HEK293 (cell line): Measurements from ENCODE around the gene TOP3B.

Experiments
- CTCF ChIA-PET: fragments of 350-600 bp; formaldehyde crosslinking; extraction: SDS; loops from one replicate; lab custom pipeline; 2021; ENCODE audit warnings: antibody characterized with exemption; lab: Yijun Ruan, JAX
- POLR2A ChIA-PET: fragments of 300-600 bp; formaldehyde crosslinking; extraction: SDS; loops from one replicate; lab custom pipeline; 2020; ENCODE audit warnings: antibody characterized with exemption, inconsistent platforms; lab: Yijun Ruan, JAX
- H3K27ac ChIP-seq: fragments of 200-500 bp; sonication (Bioruptor generic); 2 replicates; pipeline ENCODE4 v1.5.1; 2014; ENCODE audit warnings: low read depth, low read length, control low read depth, inconsistent platforms; ENCODE audit errors: extremely low read depth
- H3K36me3 ChIP-seq, 2 experiments: fragments of 200-500 bp in 1 of 2; sonication (Bioruptor generic) in 1 of 2; 1 replicate in 1 of 2; 2 replicates in 1 of 2; pipeline ENCODE4 v1.5.1; 2014 to 2017; ENCODE audit warnings: inconsistent platforms in 2 of 2, low read length in 2 of 2; ENCODE audit not compliant: control insufficient read depth in 2 of 2, insufficient read depth in 1 of 2
- H3K4me1 ChIP-seq: fragments of 200-500 bp; sonication (Bioruptor generic); 2 replicates; pipeline ENCODE4 v1.5.1; 2014; ENCODE audit warnings: mild to moderate bottlenecking, low read length, inconsistent platforms; ENCODE audit not compliant: control insufficient read depth, insufficient read depth
- H3K4me3 ChIP-seq: 2 replicates; pipeline ENCODE4 v1.5.1; 2011; ENCODE audit warnings: low read depth, mild to moderate bottlenecking, control low read depth, low read length, moderate library complexity
- H3K9me3 ChIP-seq: fragments of 200-500 bp; sonication (Bioruptor generic); 2 replicates; pipeline ENCODE4 v1.5.1; 2014; ENCODE audit warnings: low read depth, low read length, inconsistent platforms; ENCODE audit not compliant: control insufficient read depth, insufficient read depth
- KLF10 ChIP-seq: fragments of 450-650 bp; IDR thresholded peaks from 2 replicates; pipeline ENCODE4 v1.5.1; 2018; ENCODE audit warnings: missing biosample characterization, mild to moderate bottlenecking, missing genetic modification characterization
- KLF9 ChIP-seq: fragments of 450-650 bp; formaldehyde crosslinking; IDR thresholded peaks from 2 replicates; pipeline ENCODE4 v1.5.1; 2016; ENCODE audit warnings: missing biosample characterization, missing genetic modification characterization, low read depth
- PRDM10 ChIP-seq: fragments of 450-650 bp; formaldehyde crosslinking; IDR thresholded peaks from 2 replicates; pipeline ENCODE4 v1.5.1; 2016; ENCODE audit warnings: missing biosample characterization, missing genetic modification characterization
- SETDB1 ChIP-seq: IDR thresholded peaks from one replicate; pipeline ENCODE4 v1.6.1; 2017; ENCODE audit warnings: mild to moderate bottlenecking, low read length, moderate library complexity, mixed read lengths; ENCODE audit not compliant: insufficient read length
- TRIM28 ChIP-seq: IDR thresholded peaks from 2 replicates; pipeline ENCODE4 v1.6.1; 2011; ENCODE audit warnings: low read length, control low read depth, borderline replicate concordance
- ZFP37 ChIP-seq: fragments of 450-650 bp; formaldehyde crosslinking; IDR thresholded peaks from 2 replicates; pipeline ENCODE4 v1.5.1; 2016; ENCODE audit warnings: missing biosample characterization, missing genetic modification characterization
- ZIC2 ChIP-seq: fragments of 450-650 bp; formaldehyde crosslinking; IDR thresholded peaks from 2 replicates; pipeline ENCODE4 v1.5.1; 2016; ENCODE audit warnings: missing biosample characterization, missing genetic modification characterization
- ZNF133 ChIP-seq: fragments of 450-650 bp; formaldehyde crosslinking; IDR thresholded peaks from 2 replicates; pipeline ENCODE4 v1.5.1; 2016; ENCODE audit warnings: missing biosample characterization, missing genetic modification characterization
- ZNF184 ChIP-seq: fragments of 450-650 bp; IDR thresholded peaks from 2 replicates; pipeline ENCODE4 v1.5.1; 2018; ENCODE audit warnings: missing biosample characterization, mild to moderate bottlenecking, missing genetic modification characterization
- ZNF23 ChIP-seq: fragments of 450-650 bp; formaldehyde crosslinking; IDR thresholded peaks from 2 replicates; pipeline ENCODE4 v1.5.1; 2016; ENCODE audit warnings: missing biosample characterization, missing genetic modification characterization, borderline replicate concordance
- ZNF341 ChIP-seq: fragments of 450-650 bp; formaldehyde crosslinking; IDR thresholded peaks from 2 replicates; pipeline ENCODE4; 2016; ENCODE audit warnings: low read depth, missing biosample characterization, missing genetic modification characterization
- ZNF473 ChIP-seq: fragments of 450-650 bp; formaldehyde crosslinking; IDR thresholded peaks from 2 replicates; pipeline ENCODE4 v1.5.1; 2017; ENCODE audit warnings: missing biosample characterization, missing genetic modification characterization
- ZNF48 ChIP-seq: fragments of 450-650 bp; formaldehyde crosslinking; IDR thresholded peaks from 2 replicates; pipeline ENCODE4 v1.5.1; 2016; ENCODE audit warnings: missing biosample characterization, missing genetic modification characterization
- ZNF510 ChIP-seq: fragments of 450-650 bp; formaldehyde crosslinking; IDR thresholded peaks from 2 replicates; pipeline ENCODE4 v1.5.1; 2018; ENCODE audit warnings: mild to moderate bottlenecking, missing genetic modification characterization, missing biosample characterization; ENCODE audit not compliant: insufficient replicate concordance
- ZNF549 ChIP-seq: fragments of 450-650 bp; IDR thresholded peaks from 2 replicates; pipeline ENCODE4 v1.5.1; 2018; ENCODE audit warnings: missing biosample characterization, missing genetic modification characterization, mild to moderate bottlenecking, inconsistent platforms, moderate library complexity
- ZNF585B ChIP-seq: fragments of 450-650 bp; formaldehyde crosslinking; IDR thresholded peaks from 2 replicates; pipeline ENCODE4 v1.5.1; 2016; ENCODE audit warnings: missing biosample characterization, missing genetic modification characterization
- ZNF670 ChIP-seq: fragments of 450-650 bp; formaldehyde crosslinking; IDR thresholded peaks from 2 replicates; pipeline ENCODE4 v1.5.1; 2016; ENCODE audit warnings: missing biosample characterization, missing genetic modification characterization, low read depth
- ZNF747 ChIP-seq: fragments of 450-650 bp; formaldehyde crosslinking; IDR thresholded peaks from 2 replicates; pipeline ENCODE4 v1.5.1; 2016; ENCODE audit warnings: missing biosample characterization, missing genetic modification characterization
- TF ChIP-seq, protein P1 (sequence below): fragments of 450-650 bp; formaldehyde crosslinking; conservative IDR thresholded peaks from 2 replicates; pipeline ENCODE4 v1.5.1; 2016; ENCODE audit warnings: low read depth, missing biosample characterization, missing genetic modification characterization
- TF ChIP-seq, protein P2 (sequence below): fragments of 450-650 bp; formaldehyde crosslinking; IDR thresholded peaks from 2 replicates; pipeline ENCODE4 v1.5.1; 2016; ENCODE audit warnings: missing biosample characterization, missing genetic modification characterization

The TOP3B gene

GRCh38 chr22:21995660-21996059 lies 13.1 kb upstream of the TOP3B start:
- ChIA-PET POLR2A (no interaction called here), CTCF (no interaction called here)
- no peaks in the 10 kb centered on the region for H3K4me1 ChIP-seq
- no peak overlapping the region for H3K27ac ChIP-seq
- H3K9me3 ChIP-seq, result no peaks in the 10 kb centered on the region
- no peaks in the 10 kb centered on the region for H3K36me3 ChIP-seq
- H3K4me3 ChIP-seq, result no peak overlapping the region
- no peak for TF ChIP-seq ZNF585B (tag by site-specific recombination)
- no peak for TF ChIP-seq ZNF341 (tag by site-specific recombination)
- TF ChIP-seq ZNF133 (tag by site-specific recombination), result no peak
- TF ChIP-seq ZIC2 (tag by site-specific recombination), result no peak
- TF ChIP-seq PRDM10, result no peak
- TF ChIP-seq, protein P1, sequence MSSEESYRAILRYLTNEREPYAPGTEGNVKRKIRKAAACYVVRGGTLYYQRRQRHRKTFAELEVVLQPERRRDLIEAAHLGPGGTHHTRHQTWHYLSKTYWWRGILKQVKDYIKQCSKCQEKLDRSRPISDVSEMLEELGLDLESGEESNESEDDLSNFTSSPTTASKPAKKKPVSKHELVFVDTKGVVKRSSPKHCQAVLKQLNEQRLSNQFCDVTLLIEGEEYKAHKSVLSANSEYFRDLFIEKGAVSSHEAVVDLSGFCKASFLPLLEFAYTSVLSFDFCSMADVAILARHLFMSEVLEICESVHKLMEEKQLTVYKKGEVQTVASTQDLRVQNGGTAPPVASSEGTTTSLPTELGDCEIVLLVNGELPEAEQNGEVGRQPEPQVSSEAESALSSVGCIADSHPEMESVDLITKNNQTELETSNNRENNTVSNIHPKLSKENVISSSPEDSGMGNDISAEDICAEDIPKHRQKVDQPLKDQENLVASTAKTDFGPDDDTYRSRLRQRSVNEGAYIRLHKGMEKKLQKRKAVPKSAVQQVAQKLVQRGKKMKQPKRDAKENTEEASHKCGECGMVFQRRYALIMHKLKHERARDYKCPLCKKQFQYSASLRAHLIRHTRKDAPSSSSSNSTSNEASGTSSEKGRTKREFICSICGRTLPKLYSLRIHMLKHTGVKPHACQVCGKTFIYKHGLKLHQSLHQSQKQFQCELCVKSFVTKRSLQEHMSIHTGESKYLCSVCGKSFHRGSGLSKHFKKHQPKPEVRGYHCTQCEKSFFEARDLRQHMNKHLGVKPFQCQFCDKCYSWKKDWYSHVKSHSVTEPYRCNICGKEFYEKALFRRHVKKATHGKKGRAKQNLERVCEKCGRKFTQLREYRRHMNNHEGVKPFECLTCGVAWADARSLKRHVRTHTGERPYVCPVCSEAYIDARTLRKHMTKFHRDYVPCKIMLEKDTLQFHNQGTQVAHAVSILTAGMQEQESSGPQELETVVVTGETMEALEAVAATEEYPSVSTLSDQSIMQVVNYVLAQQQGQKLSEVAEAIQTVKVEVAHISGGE (tag by site-specific recombination), result no peak
- TF ChIP-seq ZNF48, result no peak
- TF ChIP-seq ZNF549 (tag by site-specific recombination), result no peak
- TF ChIP-seq KLF9 (tag by site-specific recombination), result no peak
- no peak for TF ChIP-seq ZNF473 (tag by site-specific recombination)
- no peak for TF ChIP-seq ZNF184 (tag by site-specific recombination)
- no peak for TF ChIP-seq ZNF670 (tag by site-specific recombination)
- TF ChIP-seq, protein P2, sequence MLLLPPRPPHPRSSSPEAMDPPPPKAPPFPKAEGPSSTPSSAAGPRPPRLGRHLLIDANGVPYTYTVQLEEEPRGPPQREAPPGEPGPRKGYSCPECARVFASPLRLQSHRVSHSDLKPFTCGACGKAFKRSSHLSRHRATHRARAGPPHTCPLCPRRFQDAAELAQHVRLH (tag by site-specific recombination), result no peak
- no peak for TF ChIP-seq SETDB1
- TF ChIP-seq, all 188 proteins: peak for 0

- no peaks in the 10 kb centered on the region for H3K9me3 ChIP-seq
- no peaks in the 10 kb centered on the region for H3K4me1 ChIP-seq
- ChIA-PET CTCF (no interaction called here), POLR2A (no interaction called here)
- H3K27ac ChIP-seq, result no peak overlapping the region
- no peaks in the 10 kb centered on the region for H3K36me3 ChIP-seq
- no peak overlapping the region for H3K4me3 ChIP-seq
- TF ChIP-seq KLF10 (tag by site-specific recombination), result no peak
- no peak for TF ChIP-seq ZNF510 (tag by site-specific recombination)
- no peak for TF ChIP-seq TRIM28
- TF ChIP-seq ZNF747, result no peak
- TF ChIP-seq ZFP37, result no peak
- no peak for TF ChIP-seq ZNF23
Measured at GRCh38 chr22:21994881-21995444, 12.4 kb upstream of the TOP3B start.
